Inflammatory macrophage treated with lipopolysaccharide for 4 hours (primary cell): ENCODE measurements around the gene GPR89B.
"Not testable (repeated sequence)": the region's sequence is repeated elsewhere in the genome, so short reads cannot be mapped to it uniquely, and the experiment has no call there.

Experiments
- DNase-seq: peaks from one replicate; pipeline ENCODE4 v3.0.0-alpha.2; 2020

Gene GPR89B

GRCh38 chr1:148037850-148038461 lies 109.7 kb downstream of the GPR89B start:
- DNase-seq: not testable (repeated sequence)

- peak; percentile 98 for DNase-seq
Measured at GRCh38 chr1:148038462-148039333, 110.5 kb downstream of the GPR89B start.
